Testis (tissue), 2 donors: ENCODE results near the gene SLC1A3.

Source experiments
- CTCF ChIP-seq, 3 experiments: fragments of 450-650 bp in 2 of 3; fragments of 200-600 bp in 1 of 3; sonication (generic) in 1 of 3; IDR thresholded peaks; one replicate each; pipeline ENCODE4 v1.5.1; 2016 to 2019; ENCODE audit warnings: antibody characterized with exemption in 3 of 3, mild to moderate bottlenecking in 2 of 3, moderate library complexity in 1 of 3
- POLR2A ChIP-seq: fragments of 450-650 bp; IDR thresholded peaks from one replicate; pipeline ENCODE4 v1.6.1; 2017; ENCODE audit warnings: antibody characterized with exemption, mild to moderate bottlenecking, moderate library complexity

- TF ChIP-seq CTCF (IDR thresholded peaks at IDR 0.05) (no peak), POLR2A (no peak)
Observed at GRCh38 chr5:36667824-36668223, 61.4 kb downstream of the SLC1A3 start.
